ES-I3 (cell line): ENCODE data around the gene NTN5.
"Not testable (repeated sequence)": the region's sequence is repeated elsewhere in the genome, so short reads cannot be mapped to it uniquely, and the experiment has no call there.

Experiments used
- H3K36me3 ChIP-seq: 2 replicates; pipeline ENCODE4 v1.6.1; 2013; ENCODE audit warnings: mild to moderate bottlenecking, low read length, control low read depth, moderate library complexity; ENCODE audit not compliant: insufficient read depth
- H3K4me1 ChIP-seq: 2 replicates; pipeline ENCODE4 v1.6.1; 2013; ENCODE audit warnings: mild to moderate bottlenecking, control low read depth, low read length; ENCODE audit not compliant: insufficient read depth
- H3K9ac ChIP-seq: 2 replicates; pipeline ENCODE4 v1.6.1; 2013; ENCODE audit warnings: low read depth, mild to moderate bottlenecking, low read length, moderate library complexity
- H3K9me3 ChIP-seq: 2 replicates; pipeline ENCODE4 v1.6.1; 2013; ENCODE audit warnings: mild to moderate bottlenecking, low read length, moderate library complexity; ENCODE audit not compliant: control insufficient read depth, insufficient read depth

Gene NTN5

DNA sequence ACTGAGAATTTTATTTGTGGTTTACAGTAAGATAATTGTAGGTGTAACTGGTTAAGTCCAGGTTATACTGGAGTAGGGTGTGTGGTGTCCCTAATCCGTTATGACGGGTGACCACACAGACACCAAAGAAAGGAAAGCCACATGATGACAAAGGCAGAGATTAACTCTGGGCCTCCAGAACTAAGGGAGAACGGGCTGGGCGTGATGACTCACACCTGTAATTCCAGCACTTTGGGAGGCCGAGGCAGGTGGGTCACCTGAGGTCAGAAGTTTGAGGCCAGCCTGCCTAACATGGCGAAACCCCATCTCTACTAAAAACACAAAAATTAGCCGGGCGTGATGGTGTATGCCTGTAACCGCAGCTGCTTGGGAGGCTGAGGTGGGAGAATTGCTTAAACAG is 12.8 kb upstream of the NTN5 start:
- H3K9me3 ChIP-seq: no peaks in the 10 kb centered on the region
- no peaks in the 10 kb centered on the region for H3K36me3 ChIP-seq
- no peaks in the 10 kb centered on the region for H3K4me1 ChIP-seq
- H3K9ac ChIP-seq: no peak overlapping the region

DNA sequence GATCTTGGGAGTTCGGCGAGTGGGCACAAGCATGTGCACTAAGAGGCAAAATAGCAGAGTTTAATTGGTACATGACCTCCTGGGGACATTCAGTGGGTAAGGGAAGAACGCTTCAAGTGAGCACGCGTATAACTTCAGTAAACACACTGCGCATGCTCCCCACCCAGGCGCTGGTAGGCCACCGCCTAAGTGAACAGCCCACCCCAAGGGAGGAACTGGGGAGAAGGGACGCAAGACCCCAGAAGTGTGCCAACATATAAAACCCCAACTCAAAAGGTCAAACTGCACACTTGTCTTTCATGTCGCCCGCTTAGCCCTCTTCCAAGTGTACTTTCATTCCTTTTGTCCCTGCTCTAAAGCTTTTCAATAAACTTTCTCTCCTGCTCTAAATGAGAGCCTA is 10.5 kb upstream of the NTN5 start:
- H3K9me3 ChIP-seq: no peaks in the 10 kb centered on the region
- no peak overlapping the region for H3K9ac ChIP-seq
- no peaks in the 10 kb centered on the region for H3K36me3 ChIP-seq
- no peaks in the 10 kb centered on the region for H3K4me1 ChIP-seq

DNA sequence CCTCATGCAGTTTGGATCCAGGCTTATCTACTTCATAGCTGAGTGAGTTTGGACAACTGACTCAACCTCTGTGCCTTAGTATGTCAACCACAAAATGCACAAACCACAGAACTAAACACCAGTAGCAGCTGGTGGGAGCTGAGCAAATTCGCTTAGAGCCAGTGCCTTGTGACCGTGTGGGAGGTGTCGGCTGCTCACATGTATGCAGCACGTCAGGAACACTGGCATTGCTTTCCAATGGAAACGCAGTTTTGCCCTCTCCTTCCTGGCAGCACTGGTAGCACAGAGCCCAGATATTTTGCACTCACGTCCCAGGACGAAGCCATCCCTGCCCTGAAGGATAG is 8.3 kb upstream of the NTN5 start:
- H3K9me3 ChIP-seq: no peaks in the 10 kb centered on the region
- H3K9ac ChIP-seq: no peak overlapping the region
- H3K4me1 ChIP-seq: no peaks in the 10 kb centered on the region
- H3K36me3 ChIP-seq: no peaks in the 10 kb centered on the region

DNA sequence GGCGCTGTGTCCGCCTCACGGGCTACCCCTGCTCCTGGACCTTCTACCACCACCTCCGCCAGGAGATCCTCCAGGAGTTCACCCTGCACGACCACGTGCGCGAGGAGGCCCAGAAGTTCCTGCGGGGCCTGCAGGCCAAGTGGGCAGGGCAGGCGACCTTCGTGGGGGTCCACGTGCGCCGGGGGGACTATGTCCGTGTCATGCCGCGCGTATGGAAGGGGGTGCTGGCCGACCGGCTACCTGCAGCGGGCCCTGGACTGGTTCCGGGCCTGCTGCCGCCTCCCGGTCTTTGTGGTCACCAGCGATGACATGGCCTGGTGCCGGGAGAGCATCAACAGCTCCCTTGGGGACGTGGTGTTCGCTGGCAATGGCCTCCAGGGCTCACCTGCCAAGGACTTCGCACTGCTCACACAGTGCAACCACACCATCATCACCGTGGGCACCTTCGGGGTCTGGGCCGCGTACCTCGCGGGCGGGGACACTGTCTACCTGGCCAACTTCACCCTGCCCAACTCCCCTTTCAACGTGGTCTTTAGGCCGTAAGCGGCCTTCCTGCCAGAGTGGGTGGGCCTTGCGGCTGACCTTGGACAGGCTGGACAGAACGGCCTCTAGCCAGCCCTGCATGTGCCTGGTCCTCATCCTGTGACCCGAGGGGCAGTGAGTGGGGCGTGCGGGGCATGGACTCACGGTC is 7.8 kb upstream of the NTN5 start:
- Histone ChIP-seq H3K9ac (no peak overlapping the region), H3K9me3 (no peaks in the 10 kb centered on the region), H3K36me3 (no peaks in the 10 kb centered on the region), H3K4me1 (peaks cover 3% of the 10 kb centered on the region; the same call in 1 of the 2 replicates)

DNA sequence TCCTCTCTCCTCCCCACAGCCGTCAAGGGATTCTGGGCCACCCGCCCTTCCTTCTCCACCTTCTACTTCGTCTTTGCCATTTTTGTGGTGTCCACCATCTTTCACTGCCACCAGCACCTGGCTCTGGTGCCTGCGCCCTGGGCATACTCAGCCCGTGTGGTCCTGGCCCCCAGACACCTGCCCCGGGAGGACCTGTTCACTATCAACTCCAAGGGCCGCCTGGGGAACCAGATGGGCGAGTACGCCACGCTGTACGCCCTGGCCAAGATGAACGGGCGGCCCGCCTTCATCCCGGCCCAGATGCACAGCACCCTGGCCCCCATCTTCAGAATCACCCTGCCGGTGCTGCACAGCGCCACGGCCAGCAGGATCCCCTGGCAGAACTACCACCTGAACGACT is 7.2 kb upstream of the NTN5 start:
- H3K9me3 ChIP-seq, H3K4me1 ChIP-seq, H3K9ac ChIP-seq, H3K36me3 ChIP-seq: not testable (repeated sequence)

DNA sequence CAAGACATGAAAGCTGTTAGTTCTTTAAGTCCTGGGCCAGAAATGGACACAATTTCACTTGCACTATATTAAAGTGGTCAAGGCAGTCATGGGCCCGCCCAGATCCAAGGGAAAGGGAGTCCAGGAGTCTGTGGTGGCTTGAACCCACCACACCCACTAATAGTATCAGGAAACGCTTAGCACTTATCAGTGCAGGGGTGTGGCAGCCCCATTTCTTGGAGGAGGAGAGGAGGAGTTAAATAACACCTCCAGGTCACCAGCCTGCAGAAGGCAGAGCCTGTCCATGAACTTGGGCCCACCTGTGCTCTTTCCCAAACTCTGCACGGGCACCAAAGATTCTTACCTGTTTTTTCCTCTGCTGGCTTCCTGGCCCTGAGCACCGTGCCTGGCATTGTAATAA is 5.4 kb upstream of the NTN5 start:
- no peaks in the 10 kb centered on the region for H3K9me3 ChIP-seq
- H3K9ac ChIP-seq: no peak overlapping the region
- peaks cover 17% of the 10 kb centered on the region for H3K4me1 ChIP-seq
- H3K36me3 ChIP-seq: no peaks in the 10 kb centered on the region

DNA sequence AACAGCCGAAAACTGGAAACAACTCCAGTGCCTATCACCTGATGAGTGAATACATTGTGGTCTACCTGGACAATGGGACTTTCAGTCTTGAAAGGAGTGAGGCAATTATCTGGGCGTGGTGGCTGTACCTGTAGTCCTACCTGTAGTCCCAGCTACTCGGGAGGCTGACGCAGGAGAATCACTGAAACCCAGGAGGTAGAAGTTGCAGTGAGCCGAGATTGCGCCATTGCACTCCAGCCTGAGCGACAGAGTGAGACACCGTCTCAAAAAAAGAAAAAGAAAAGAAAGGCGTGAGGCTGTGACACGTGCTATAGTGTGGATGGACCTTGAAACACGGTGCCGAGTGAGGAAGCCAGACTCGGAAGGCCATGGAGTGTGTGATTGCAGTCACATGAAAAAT is 4.1 kb upstream of the NTN5 start:
- Histone ChIP-seq H3K9me3 (no peaks in the 10 kb centered on the region), H3K4me1 (peaks cover 17% of the 10 kb centered on the region), H3K36me3 (no peaks in the 10 kb centered on the region), H3K9ac (no peak overlapping the region)

DNA sequence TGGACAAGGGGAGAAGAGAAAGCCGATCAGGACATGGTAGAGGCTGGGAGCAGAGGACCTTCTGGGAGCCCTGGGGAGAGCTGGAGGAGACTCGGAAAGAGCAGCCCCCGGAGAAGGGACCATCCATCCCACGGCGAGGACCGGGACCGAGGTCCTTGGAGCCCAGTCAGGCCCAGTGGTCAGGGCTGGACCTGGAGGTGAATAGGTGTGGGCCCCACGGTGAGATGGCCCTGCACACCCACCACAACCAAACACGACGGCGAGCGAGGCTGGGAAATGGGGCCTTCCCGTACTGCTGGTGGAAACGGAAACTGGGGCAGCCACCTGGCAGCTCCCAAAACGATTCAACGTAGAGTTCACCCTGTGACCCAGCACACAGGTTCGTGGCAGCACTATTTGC is 3.7 kb upstream of the NTN5 start:
- Histone ChIP-seq H3K9me3 (no peaks in the 10 kb centered on the region), H3K9ac (no peak overlapping the region), H3K36me3 (no peaks in the 10 kb centered on the region), H3K4me1 (peaks cover 17% of the 10 kb centered on the region)

DNA sequence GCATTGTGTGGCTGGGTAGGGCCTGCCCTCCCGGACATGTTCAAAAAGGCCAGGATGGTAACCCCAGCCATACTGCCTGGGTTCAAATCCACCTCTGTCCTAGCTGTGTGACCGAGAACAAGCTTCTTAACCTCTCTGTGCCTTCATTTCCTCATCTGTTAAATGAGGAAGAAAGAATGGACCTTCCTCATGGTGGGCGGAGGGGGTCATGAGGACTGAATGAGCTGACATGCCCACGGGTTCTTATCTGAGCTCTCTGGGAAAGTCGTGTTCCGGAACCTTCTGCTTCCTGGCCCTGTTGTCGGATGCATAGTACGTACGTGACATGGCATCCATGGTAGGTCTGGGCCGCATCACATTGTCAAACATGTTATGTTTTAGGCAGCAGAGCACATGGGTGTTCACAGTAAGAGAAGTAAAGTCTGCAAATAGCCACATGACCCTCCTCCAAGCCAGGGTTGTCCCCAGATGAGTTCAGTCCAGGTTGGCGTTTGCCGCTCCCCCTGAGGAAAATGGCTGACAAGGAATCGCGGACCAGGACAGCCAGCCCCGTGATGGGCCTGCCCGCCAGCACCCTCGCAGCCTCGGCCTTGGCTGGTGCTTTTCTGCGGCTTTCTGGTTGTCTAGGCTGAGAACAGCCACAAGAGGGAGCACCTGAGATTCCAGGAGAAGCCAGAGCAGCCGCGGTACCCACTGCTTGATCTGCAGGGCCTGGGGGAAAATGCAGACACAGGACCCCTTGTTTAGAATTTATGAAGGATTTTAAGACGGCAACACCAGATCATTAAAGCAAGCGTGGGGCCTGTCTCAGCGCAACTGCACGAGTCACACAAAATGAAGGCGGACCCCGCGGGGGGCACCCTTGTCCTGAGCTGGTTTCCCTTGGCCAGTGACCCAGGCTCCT is 2.4 kb upstream of the NTN5 start:
- no peaks in the 10 kb centered on the region for H3K9me3 ChIP-seq
- H3K4me1 ChIP-seq: peaks cover 17% of the 10 kb centered on the region
- H3K36me3 ChIP-seq: no peaks in the 10 kb centered on the region
- H3K9ac ChIP-seq: no peak overlapping the region

DNA sequence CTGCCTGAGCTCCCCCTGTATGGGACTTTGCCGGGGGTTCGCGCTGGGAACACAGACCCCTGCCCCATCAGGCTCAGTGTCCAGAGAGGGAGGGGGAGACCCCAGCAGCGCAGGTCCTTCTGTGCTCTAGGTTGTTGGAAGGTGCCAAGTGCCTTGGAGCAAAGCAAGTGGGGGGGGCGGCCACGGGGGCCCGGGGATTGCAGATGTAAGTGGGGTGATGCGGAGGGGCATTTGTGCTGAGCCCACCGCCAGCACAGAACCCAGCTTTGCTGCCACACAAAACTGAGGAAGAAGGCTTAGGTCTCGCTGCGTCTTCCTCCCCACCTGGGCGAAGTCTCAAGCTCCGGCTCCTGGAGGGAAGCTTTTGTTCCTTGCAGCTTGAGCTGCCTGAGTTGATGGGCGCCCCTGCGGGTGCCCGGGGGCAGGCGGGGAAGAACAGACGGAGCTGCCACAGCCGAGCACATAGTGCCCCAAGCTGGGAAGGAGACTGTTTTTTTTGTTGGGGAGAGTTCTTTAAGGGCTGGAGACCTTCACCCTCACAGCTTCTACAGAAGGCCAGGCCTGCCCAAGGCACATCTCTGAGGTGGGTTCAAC is 1.5 kb upstream of the NTN5 start:
- H3K4me1 ChIP-seq: peaks cover 17% of the 10 kb centered on the region
- no peaks in the 10 kb centered on the region for H3K9me3 ChIP-seq
- no peaks in the 10 kb centered on the region for H3K36me3 ChIP-seq
- H3K9ac ChIP-seq: peak overlapping the region; percentile 25; the same call in 1 of the 2 replicates

DNA sequence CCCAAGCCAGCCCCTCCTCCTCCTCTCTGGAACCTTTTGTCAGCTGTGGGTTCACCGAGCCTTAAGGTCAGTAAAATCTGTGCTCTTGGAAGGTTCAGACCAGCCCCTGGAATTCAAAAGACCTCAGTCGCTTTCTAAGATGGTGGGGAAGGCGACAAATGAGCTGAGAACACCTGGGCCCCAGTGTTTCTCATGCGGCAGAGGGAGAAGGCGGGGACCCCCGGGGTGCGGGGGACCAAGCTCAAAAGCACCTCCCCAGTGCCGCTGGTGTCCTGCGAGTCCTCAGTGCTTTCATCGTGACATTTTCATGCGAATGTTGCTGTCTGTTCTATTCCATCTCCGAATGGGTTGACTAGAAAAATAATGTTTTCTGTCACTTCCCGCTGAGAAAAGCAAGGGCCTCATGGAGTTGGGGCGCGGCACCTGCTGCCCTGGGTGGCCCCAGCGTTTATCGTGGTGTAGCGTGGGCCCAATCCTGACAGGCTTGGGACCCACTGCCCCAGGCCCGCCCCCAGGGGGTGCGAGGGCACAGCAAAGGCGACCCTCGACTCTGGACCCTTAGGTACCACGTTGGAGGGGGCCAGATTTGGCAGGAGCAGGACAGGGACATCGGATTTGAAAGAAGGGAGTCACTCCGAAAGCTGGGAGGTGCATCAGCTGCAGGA is 751 bp upstream of the NTN5 start:
- no peaks in the 10 kb centered on the region for H3K36me3 ChIP-seq
- peaks cover 17% of the 10 kb centered on the region for H3K4me1 ChIP-seq
- peak overlapping the region; percentile 27; the same call in 1 of the 2 replicates for H3K9ac ChIP-seq
- H3K9me3 ChIP-seq: no peaks in the 10 kb centered on the region

DNA sequence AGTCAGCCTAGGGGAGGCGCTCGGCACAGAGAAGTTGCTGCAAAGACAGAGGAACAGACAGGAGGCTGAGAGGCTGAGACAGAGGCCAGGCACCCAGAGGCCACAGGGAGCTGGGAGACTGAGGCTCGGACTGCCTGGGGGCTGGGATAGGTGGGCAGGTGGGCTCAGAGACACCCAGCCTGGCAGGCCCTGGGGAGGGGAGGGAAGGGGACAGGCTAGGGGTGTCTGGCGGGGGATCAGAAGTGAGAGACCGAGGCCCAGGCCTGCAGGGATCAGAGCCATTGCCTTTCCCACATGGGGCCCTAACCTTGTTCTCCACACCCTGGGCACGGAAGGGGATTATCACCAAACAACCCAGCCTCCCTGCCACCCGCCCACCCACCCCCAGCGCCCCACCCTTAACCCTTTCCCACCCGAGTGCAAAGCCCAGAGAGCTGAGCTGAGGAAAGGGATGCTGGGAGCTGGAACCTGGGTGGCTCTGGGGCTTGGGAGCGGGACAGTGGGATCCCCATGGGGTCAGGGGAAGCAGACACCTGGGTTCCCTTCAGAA is 1.3 kb downstream of the NTN5 start:
- Histone ChIP-seq H3K36me3 (no peaks in the 10 kb centered on the region), H3K4me1 (peaks cover 17% of the 10 kb centered on the region), H3K9me3 (no peaks in the 10 kb centered on the region), H3K9ac (no peak overlapping the region)

DNA sequence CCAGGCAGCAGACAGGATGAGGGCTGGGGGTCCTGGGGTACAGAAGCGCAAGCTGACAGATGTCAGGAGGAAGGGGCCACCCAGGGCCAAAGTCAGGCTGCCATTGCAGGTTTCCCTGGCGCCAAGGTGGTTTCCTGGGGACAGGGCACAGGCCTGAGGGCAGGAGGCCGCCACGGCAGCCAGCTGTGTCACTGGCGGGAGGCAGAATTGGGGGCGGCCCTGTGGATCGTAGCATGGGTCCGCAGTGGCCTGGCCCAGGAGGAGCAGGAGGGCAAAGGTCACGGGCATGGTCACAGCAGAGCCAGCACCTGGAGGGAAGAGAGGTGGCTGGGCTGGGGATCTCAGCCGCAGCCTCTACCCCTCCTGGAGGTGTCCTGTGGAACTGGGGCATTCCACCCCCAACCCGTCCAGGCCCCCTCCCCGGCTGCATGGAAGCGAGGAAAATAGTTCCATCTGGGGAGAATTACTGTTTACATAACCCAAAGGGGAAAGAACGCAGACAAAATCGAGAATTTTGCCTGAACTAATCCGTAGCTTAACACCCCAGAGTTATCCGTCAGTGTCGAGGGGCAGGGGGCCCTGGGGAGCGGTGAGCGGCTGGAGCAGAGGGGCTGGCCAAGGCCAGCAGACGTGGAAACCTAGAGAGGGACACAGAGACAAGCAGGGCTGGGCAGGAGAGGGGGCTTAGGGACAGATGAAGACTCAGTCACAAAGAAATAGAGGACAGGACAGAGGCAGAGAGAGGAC is 1.9 kb downstream of the NTN5 start:
- Histone ChIP-seq H3K36me3 (no peaks in the 10 kb centered on the region), H3K9ac (no peak overlapping the region), H3K9me3 (no peaks in the 10 kb centered on the region), H3K4me1 (peaks cover 16% of the 10 kb centered on the region)
